ENCODE data around the gene WNT9B.

The WNT9B gene
- 0 reads per million in 2 donors for total RNA-seq

- no peak for DNase-seq
Measured at GRCh38 chr17:46851029-46851741, at the start of gene WNT9B. TSS of gene WNT9B (plus strand) at chr17:46851583. CDS start at chr17:46851639, 56 bp downstream.

DNA sequence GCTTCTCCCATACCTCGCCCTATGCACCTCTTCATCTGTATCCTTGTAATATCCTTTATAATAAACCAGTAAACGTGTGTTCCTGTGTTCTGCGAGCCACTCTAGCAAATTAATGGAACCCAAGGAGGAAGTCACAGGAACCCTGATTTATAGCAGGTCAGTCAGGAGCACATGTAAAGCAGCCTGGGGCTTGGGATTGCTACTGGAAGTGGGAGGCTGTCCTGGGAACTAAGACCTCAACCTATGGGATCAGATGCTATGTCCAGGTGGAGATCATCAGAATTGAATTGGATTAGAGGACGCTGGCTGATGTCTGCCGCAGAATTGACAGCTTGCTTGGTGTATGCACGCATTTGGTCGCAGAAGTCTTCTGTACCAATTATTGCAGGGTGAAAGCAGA is 48.6 kb upstream of the WNT9B start:
- DNase-seq, result no peak

- no peak for DNase-seq
Measured at GRCh38 chr17:46803544-46803943, 47.8 kb upstream of the WNT9B start.

DNA sequence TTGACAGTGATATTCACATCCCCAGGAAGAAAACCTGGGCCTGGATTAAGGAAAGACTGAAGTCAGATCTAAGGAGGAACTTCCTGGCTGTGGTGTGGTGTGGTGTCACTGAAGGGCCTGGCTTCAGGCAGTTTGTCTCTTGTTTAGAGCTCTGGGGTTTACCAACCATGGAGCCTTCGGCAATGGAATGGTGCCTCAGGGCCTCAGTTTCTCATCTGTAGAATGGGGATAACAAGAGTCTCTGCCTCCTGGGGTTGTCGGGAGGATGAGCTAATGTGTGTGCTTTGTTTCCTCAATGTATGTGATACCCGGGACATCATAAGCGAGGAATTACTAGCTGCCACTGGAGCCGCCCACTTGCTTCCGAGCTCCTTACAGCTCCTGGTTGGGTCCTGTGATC is 45.6 kb upstream of the WNT9B start:
- no peak for DNase-seq

DNA sequence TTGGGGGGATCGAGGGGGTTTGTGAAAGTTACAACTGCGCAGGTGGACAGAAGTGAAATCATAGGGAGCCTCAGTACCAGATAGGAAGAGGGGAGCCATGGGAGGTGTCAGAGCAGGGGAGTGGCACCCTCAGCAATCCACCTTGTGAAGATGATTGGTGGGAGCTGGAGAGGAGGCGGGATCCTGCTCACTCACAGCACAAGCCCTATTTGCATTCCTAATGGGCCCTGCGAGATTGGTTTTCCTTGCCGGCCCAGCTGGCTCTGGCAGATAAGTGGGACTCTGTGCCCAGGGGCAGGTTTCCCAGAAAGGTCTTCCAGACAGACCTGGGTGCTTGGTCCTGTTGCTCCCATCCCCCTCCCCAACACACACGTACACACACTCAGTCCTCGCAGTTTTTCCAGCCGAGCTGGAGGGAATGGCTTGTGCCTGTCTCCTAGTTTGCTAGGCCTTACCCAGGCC is 42.2 kb upstream of the WNT9B start:
- DNase-seq, result no peak

DNA sequence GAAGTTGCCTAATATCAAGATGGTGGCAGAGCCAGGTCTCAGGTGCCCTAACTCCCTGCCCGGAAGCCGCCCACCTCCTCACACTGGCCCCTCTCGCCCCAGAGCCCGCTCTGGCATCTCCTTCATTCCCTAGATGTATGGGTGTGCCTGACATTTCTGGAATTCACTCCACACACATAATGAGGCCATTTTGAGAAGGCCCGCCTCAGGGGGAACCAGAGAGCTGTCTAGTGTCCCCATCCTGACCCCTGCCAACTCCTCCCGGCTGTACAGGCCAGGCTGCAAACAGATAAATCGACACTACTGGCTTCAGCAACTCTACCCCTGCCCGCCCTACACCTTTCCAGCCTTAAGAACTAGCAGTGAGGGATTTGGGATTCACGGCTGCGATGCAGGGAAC is 40.5 kb upstream of the WNT9B start:
- no peak for DNase-seq

DNA sequence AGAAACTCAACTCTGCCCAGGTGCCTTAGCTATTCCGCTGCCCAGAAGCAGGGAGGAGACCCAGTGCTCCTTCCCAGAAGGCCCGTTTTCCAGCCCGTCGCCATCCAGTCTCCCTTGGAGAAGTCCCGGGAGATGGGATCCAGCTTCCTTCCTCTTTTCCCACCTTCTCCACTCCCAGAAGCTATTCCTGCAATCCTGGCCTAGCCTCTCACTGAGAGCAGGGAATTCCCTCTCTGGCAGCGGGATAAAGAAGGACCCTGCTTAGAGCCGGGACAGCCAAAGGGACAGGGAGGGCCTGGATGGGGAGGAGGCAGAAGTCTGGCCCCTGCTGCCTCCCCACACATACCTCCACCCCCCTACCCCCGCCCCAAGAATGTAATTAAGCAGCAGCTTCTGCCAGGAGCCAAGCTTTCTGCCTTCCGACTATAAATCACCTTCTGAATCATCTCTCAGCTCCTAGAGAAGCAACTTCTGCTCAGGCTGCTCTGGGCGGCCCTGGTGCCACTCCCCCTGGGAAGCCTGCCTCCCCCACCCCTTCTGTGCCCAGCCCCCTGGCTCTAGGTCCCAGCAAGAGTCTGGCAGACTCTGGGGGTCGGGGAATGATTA is 39.3 kb upstream of the WNT9B start:
- DNase-seq, result no peak

- DNase-seq, result no peak
Measured at GRCh38 chr17:46812624-46813318, 38.6 kb upstream of the WNT9B start.

- DNase-seq, result no peak
Measured at GRCh38 chr17:46813920-46814319, 37.5 kb upstream of the WNT9B start.

- no peak for DNase-seq
Measured at GRCh38 chr17:46814446-46814845, 36.9 kb upstream of the WNT9B start.

DNA sequence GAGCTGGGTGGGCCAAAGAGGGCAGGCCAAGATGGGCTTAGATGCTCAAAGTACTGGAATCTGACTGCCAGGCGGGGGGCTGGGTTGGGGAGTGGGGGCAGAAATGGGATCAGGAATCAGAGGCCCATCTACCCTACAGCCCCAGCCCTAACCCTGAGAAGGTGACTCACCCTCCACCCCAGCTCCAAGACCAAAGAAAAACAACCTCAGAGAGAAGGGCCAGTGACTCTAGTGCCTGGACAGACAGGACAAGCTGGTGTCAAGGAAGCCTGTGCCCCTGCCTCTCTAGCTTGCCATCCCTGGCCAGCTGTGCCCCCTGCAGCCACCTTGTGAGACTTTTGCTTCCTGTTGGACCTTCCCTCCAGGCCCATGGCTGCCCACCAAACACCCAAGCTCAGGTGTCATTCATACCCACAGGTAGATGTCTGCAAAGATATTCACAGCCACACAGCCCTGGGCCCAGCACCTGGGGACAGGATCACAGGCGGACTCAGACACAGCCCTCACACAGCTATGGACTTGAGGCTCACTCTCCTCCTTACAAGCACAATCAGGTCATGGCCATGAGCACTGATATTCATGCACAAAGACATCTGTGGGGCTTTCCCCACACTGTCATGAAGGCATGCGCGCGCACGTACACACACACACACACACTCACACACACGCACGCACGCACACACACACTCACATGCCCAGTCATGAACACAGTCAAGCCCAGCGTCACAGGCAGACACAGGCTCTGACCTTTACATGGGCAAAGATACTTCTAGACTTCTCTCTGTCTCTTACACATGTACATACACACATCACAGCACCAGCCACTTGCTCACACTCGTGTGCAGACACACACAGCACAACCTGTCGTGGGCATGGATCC is 35.7 kb upstream of the WNT9B start:
- DNase-seq, result no peak

DNA sequence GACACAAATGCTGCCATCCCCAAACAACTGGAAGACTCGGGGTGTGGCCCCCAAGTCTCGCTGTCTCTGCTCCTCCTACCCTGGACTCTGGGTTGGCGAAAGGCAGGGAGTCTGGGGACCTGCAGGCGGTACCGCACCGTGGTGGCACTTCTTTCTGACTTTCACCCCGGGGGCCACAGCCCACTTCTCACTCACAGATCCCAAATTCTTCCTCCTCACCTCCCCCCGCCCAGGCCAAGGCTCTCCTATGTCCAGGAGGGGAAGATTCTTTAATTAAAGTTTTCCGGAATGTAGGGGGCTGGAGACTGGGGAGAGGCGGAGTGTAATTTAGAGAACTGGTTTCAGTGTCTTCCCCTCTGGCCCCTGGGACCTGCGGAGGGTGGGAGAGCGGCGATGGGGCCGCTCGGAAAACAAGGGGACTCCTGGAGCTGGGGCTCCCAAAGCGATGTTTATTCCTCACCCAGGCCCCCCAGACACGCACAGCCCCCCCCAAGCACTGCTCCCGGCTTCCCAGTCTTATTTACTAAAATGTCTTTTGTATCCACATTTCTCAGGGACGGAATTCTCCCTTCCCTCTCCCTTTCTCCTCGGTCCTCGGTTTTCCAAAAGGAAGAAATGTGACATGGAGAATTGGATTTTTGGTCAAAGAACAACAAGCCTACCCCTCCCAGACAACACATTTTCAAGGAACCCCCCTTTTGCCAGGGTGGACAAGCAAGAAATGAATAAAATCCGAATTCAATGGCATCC is 34.1 kb upstream of the WNT9B start:
- no peak for DNase-seq

GRCh38 chr17:46817901-46818209 is 33.5 kb upstream of the WNT9B start:
- no peak for DNase-seq

- DNase-seq, result no peak
Measured at GRCh38 chr17:46818316-46818928, 33.0 kb upstream of the WNT9B start, which contains the start of gene WNT3. TSS of gene WNT3 (minus strand) at chr17:46818692. CDS start at chr17:46818597, 95 bp downstream.

- no peak for DNase-seq
Measured at GRCh38 chr17:46818929-46819859, 32.2 kb upstream of the WNT9B start.

- DNase-seq, result no peak
Measured at GRCh38 chr17:46819906-46820351, 31.5 kb upstream of the WNT9B start.

DNA sequence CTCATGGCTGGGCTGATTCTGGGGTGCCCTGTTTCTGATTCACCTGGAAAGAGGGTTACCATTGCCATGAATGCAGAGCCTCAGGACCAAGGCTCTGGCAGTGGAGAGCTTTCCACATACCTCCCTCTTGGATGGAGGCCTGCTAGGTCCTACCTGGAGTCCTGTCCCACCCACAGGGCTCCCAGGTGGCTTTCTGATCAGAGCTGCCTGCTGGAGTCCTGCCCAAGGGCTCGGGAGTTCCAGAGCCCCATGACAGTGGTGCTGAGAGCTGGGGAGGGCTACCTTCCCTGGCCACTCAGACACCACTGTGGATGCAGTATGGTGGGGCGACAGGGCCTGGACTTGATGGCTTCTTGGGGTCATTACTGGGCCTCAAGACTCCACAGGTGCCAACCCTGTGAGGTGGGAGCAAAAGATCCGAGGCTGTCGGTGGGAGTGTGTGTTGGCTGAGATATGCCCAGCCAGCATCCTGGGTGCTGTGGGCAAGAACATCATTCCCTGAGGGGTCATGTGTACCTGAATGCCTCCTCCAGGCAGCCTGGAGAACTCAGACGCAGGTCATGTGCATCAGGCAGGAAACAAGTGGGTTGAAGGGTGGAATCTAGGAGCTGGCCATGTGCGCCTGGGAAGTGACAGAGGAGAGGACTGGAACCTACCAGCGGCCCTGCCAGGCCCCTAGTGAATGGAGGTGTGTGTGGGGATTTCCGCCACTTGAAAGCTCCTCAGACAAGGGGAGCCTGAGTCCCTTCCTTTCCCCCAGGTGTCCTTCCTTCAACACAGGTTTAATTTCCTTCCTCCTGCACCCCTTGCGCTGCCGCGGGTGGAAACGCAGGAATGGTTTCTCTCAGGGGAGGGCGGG is 30.6 kb upstream of the WNT9B start:
- DNase-seq, result no peak

- no peak for DNase-seq
Measured at GRCh38 chr17:46821482-46822387, 29.6 kb upstream of the WNT9B start.

Data from activated gamma-delta T cell (primary cell).